H1 (cell line): ENCODE results near the gene PLCB4. TPM values are rescaled to one million over a fixed set of nuclear protein-coding genes. Genes with fewer than 3 reads are reported as not detected.

Experiments
- CTCF ChIA-PET: fragments of 300-600 bp; sonication (Branson Sonifier 250); formaldehyde crosslinking; loops from one replicate; lab custom pipeline; 2021; ENCODE audit not compliant: partially characterized antibody; lab: Charles Lee
- POLR2A ChIA-PET: fragments of 300-600 bp; sonication (Branson Sonifier 250); formaldehyde crosslinking; loops from one replicate; lab custom pipeline; 2021; ENCODE audit warnings: inconsistent platforms; ENCODE audit not compliant: partially characterized antibody; lab: Charles Lee
- DNase-seq, 2 experiments: peaks; one replicate each; pipeline versions ENCODE4 v3.0.0 to v3.0.0-alpha.2; 2010 to 2022; ENCODE audit warnings: low spot score in 2 of 2, low read depth in 1 of 2, mixed read lengths in 1 of 2
- FAIRE-seq: peaks from 2 replicates; lab custom pipeline; 2011; peaks lifted over from hg19 to GRCh38; lab: Jason Lieb, UNC
- H2AFZ ChIP-seq: 2 replicates; pipeline ENCODE4 v1.8.1; 2012; ENCODE audit warnings: low read length, inconsistent platforms
- H2AK5ac ChIP-seq: 2 replicates; pipeline ENCODE4 v1.6.1; 2013; ENCODE audit warnings: low read depth, low read length
- H2BK120ac ChIP-seq: replicated peaks from 2 replicates; pipeline ENCODE3; 2013; ENCODE audit warnings: low read depth, low read length, inconsistent platforms
- H2BK12ac ChIP-seq: 2 replicates; pipeline ENCODE4 v1.6.1; 2013; ENCODE audit warnings: low read depth, low read length
- H2BK15ac ChIP-seq: 2 replicates; pipeline ENCODE4 v1.6.1; 2013; ENCODE audit warnings: low read length
- H2BK20ac ChIP-seq: 2 replicates; pipeline ENCODE4 v1.6.1; 2013; ENCODE audit warnings: low read length
- H2BK5ac ChIP-seq: 2 replicates; pipeline ENCODE4 v1.6.1; 2013; ENCODE audit warnings: low read depth, low read length
- H3K14ac ChIP-seq: 2 replicates; pipeline ENCODE4 v1.6.1; 2013; ENCODE audit warnings: inconsistent platforms; ENCODE audit not compliant: insufficient read length
- H3K18ac ChIP-seq: 2 replicates; pipeline ENCODE4 v1.6.1; 2013; ENCODE audit warnings: low read length; ENCODE audit errors: extremely low read depth
- H3K23ac ChIP-seq: 2 replicates; pipeline ENCODE4 v1.6.1; 2013; ENCODE audit warnings: inconsistent platforms; ENCODE audit not compliant: insufficient read length
- H3K23me2 ChIP-seq: 2 replicates; pipeline ENCODE4 v1.6.1; 2013; ENCODE audit warnings: low read depth, low read length
- H3K27ac ChIP-seq: 2 replicates; pipeline ENCODE4 v1.6.1; 2011; ENCODE audit warnings: low read depth, low read length, inconsistent platforms
- H3K27me3 ChIP-seq, 4 experiments: replicated peaks in 1 of 4; 1 replicate in 1 of 4; 2 replicates in 3 of 4; pipeline versions ENCODE4 v1.6.1 to v1.8.1; 2011 to 2013; ENCODE audit warnings: low read length in 3 of 4, mild to moderate bottlenecking in 3 of 4, inconsistent platforms in 2 of 4, mixed read lengths in 2 of 4, moderate library complexity in 1 of 4; ENCODE audit not compliant: control insufficient read depth in 3 of 4, insufficient read depth in 3 of 4; ENCODE audit errors: extremely low read depth in 1 of 4
- H3K36me3 ChIP-seq, 4 experiments: 2 replicates each; pipeline versions ENCODE4 v1.6.1 to v1.8.1; 2011 to 2013; ENCODE audit warnings: mild to moderate bottlenecking in 4 of 4, low read length in 3 of 4, moderate library complexity in 2 of 4, control low read depth in 1 of 4, inconsistent platforms in 1 of 4; ENCODE audit not compliant: insufficient read depth in 4 of 4, control insufficient read depth in 2 of 4
- H3K4ac ChIP-seq: replicated peaks from 2 replicates; pipeline ENCODE3; 2013; ENCODE audit warnings: low read length, low read depth, mixed read lengths, inconsistent platforms; ENCODE audit not compliant: insufficient read length
- H3K4me1 ChIP-seq, 4 experiments: replicated peaks in 1 of 4; 1 replicate in 1 of 4; 2 replicates in 3 of 4; pipeline versions ENCODE4 v1.6.1 to v1.8.1; 2011 to 2013; ENCODE audit warnings: low read length in 3 of 4, inconsistent platforms in 2 of 4, mixed read lengths in 1 of 4; ENCODE audit not compliant: insufficient read depth in 4 of 4, control insufficient read depth in 3 of 4
- H3K4me2 ChIP-seq, 2 experiments: 2 replicates each; pipeline versions ENCODE4 v1.6.1 to v1.8.1; 2011 to 2013; ENCODE audit warnings: low read depth in 2 of 2, low read length in 2 of 2, control low read depth in 1 of 2, inconsistent platforms in 1 of 2, mild to moderate bottlenecking in 1 of 2; ENCODE audit not compliant: insufficient read depth in 1 of 2
- H3K4me3 ChIP-seq, 4 experiments: fragments of 200-600, 300-600 bp in 1 of 4; sonication (generic), shearing (Covaris generic), sonication (Bioruptor Twin) in 1 of 4; 2 replicates each; pipeline versions ENCODE4 v1.5.1 to v1.8.1; 2011 to 2016; ENCODE audit warnings: low read length in 4 of 4, low read depth in 3 of 4, control low read depth in 2 of 4, inconsistent platforms in 2 of 4, mild to moderate bottlenecking in 2 of 4, mixed read lengths in 1 of 4, moderate library complexity in 1 of 4; ENCODE audit not compliant: insufficient read depth in 2 of 4; ENCODE audit errors: extremely low read depth in 1 of 4
- H3K56ac ChIP-seq: replicated peaks from 2 replicates; pipeline ENCODE3; 2013; ENCODE audit warnings: low read depth, mild to moderate bottlenecking, mixed read lengths, low read length, inconsistent platforms; ENCODE audit not compliant: insufficient read length
- H3K79me1 ChIP-seq: 2 replicates; pipeline ENCODE4 v1.6.1; 2013; ENCODE audit warnings: low read depth, low read length, control low read depth
- H3K79me2 ChIP-seq, 2 experiments: 2 replicates each; pipeline versions ENCODE4 v1.6.1 to v1.8.1; 2012 to 2013; ENCODE audit warnings: low read length in 2 of 2, mild to moderate bottlenecking in 2 of 2, inconsistent platforms in 1 of 2; ENCODE audit not compliant: insufficient read depth in 2 of 2, control insufficient read depth in 1 of 2
- H3K9ac ChIP-seq, 4 experiments: replicated peaks in 1 of 4; 1 replicate in 1 of 4; 2 replicates in 3 of 4; pipeline versions ENCODE4 v1.6.1 to v1.8.1; 2011 to 2013; ENCODE audit warnings: low read depth in 3 of 4, low read length in 3 of 4, control low read depth in 2 of 4, mild to moderate bottlenecking in 2 of 4, moderate library complexity in 2 of 4, inconsistent platforms in 1 of 4; ENCODE audit errors: extremely low read depth in 1 of 4
- H3K9me3 ChIP-seq, 2 experiments: 2 replicates each; pipeline versions ENCODE4 v1.6.1 to v1.8.1; 2012 to 2013; ENCODE audit warnings: mild to moderate bottlenecking in 2 of 2, moderate library complexity in 2 of 2, control low read depth in 1 of 2, inconsistent platforms in 1 of 2, low read depth in 1 of 2, low read length in 1 of 2, mixed read lengths in 1 of 2; ENCODE audit not compliant: insufficient read depth in 2 of 2
- H4K20me1 ChIP-seq, 2 experiments: replicated peaks in 1 of 2; 2 replicates each; pipeline versions ENCODE3 to v1.8.1; 2011 to 2013; ENCODE audit warnings: inconsistent platforms in 2 of 2, low read length in 2 of 2, mild to moderate bottlenecking in 1 of 2; ENCODE audit not compliant: insufficient read depth in 2 of 2, control insufficient read depth in 1 of 2
- H4K5ac ChIP-seq: 2 replicates; pipeline ENCODE4 v1.6.1; 2013; ENCODE audit warnings: low read length, low read depth, mixed read lengths, inconsistent platforms; ENCODE audit not compliant: insufficient read length
- H4K8ac ChIP-seq: 2 replicates; pipeline ENCODE4 v1.8.0; 2013; ENCODE audit warnings: mild to moderate bottlenecking, moderate library complexity, low read length, inconsistent platforms; ENCODE audit not compliant: insufficient read depth; ENCODE audit errors: extremely low read depth
- H4K91ac ChIP-seq: replicated peaks from 2 replicates; pipeline ENCODE3; 2013; ENCODE audit warnings: low read length, mixed read lengths, inconsistent platforms; ENCODE audit not compliant: insufficient read length
- CTBP2 ChIP-seq: IDR thresholded peaks from 2 replicates; pipeline ENCODE4 v1.7.0; 2011; ENCODE audit warnings: borderline replicate concordance, mild to moderate bottlenecking, moderate library complexity, mixed read lengths, low read length; ENCODE audit not compliant: insufficient read depth, insufficient read length
- GABPA ChIP-seq: IDR thresholded peaks from 2 replicates; pipeline ENCODE4 v1.6.1; 2011; ENCODE audit warnings: mild to moderate bottlenecking, low read length, moderate library complexity, borderline replicate concordance; ENCODE audit not compliant: insufficient read depth
- NANOG ChIP-seq: IDR thresholded peaks from 2 replicates; pipeline ENCODE4 v1.6.1; 2011; ENCODE audit warnings: low read length, low read depth, mild to moderate bottlenecking, inconsistent platforms; ENCODE audit not compliant: insufficient read depth, poor library complexity, severe bottlenecking
- TAF7 ChIP-seq: optimal IDR thresholded peaks from 2 replicates; pipeline ENCODE3; 2011; ENCODE audit warnings: low read depth, mild to moderate bottlenecking, inconsistent platforms, low read length, moderate library complexity, borderline replicate concordance
- TEAD4 ChIP-seq: IDR thresholded peaks from 2 replicates; pipeline ENCODE4 v1.6.1; 2012; ENCODE audit warnings: low read depth, low read length, inconsistent platforms, mixed read lengths
- WGBS, 2 experiments: shearing (Covaris generic) in 1 of 2; methylation state at CpG; one replicate each; pipeline versions ENCODE4 v1.1.6 to v1.1.7; 2013 to 2015; ENCODE audit warnings: low lambda C conversion rate in 2 of 2, mixed read lengths in 2 of 2, inconsistent platforms in 1 of 2, low coverage in 1 of 2, missing lambda C conversion rate in 1 of 2; ENCODE audit not compliant: insufficient replicate concordance in 2 of 2, insufficient coverage in 1 of 2, insufficient read length in 1 of 2; ENCODE audit errors: extremely low coverage in 1 of 2, missing lambda C conversion rate in 1 of 2; 5-methylcytosine and 5-hydroxymethylcytosine counted together
- polyA plus RNA-seq, 7 experiments: library from polyadenylated mRNA; depleted of rRNA in 3 of 7; stranded (reverse) in 5 of 7; unstranded in 2 of 7; fragments of >200 nt in 5 of 7; fragments of 200-250 nt in 2 of 7; gene quantifications; 1 replicate in 5 of 7; 2 replicates in 1 of 7; 4 replicates in 1 of 7; pipeline versions ENCODE4 v1.2.1 to v1.2.3, GENCODE V29; 2011 to 2013; ENCODE audit warnings: missing spikeins in 2 of 7, mixed read lengths in 2 of 7
- total RNA-seq: library from RNA; stranded (reverse); fragmentation: NEBNext Ultra II Directional; extraction: Animal tissue kit (Norgen Biotek cat#: 25700); gene quantifications from 2 replicates; pipeline ENCODE4 v1.2.1, GENCODE V29; 2021

The PLCB4 gene
- total and polyA plus RNA-seq, 2 of the 8 experiments (the other 6 are each of a cell fraction or from before 2014, with no cell fraction given), result 3.2 to 14.1 TPM

- H3K36me3 ChIP-seq, result no peaks in the 10 kb centered on the region
- H3K23ac ChIP-seq, result no peak overlapping the region
- no peak overlapping the region for H3K27ac ChIP-seq
- no peak overlapping the region for H3K14ac ChIP-seq
- ChIA-PET POLR2A (interaction anchor here (1.4 kb wide), 1 partner anchor 11 kb away, joined by 6 read pairs; no protein-coding TSS in a partner anchor), CTCF (interaction anchor here (0.8 to 10.5 kb wide), 7 partner anchors 13 to 112 kb away, joined by 3 to 79 read pairs (median 4); no protein-coding TSS in a partner anchor)
- no peak overlapping the region for H2BK15ac ChIP-seq
- H3K79me2 ChIP-seq, result no peaks in the 10 kb centered on the region
- no peak overlapping the region for H3K4me2 ChIP-seq
- no peak overlapping the region for H4K91ac ChIP-seq
- H3K4ac ChIP-seq, result no peak overlapping the region
- H2AFZ ChIP-seq, result no peak overlapping the region
- H3K9ac ChIP-seq, result no peak overlapping the region
- H2BK120ac ChIP-seq, result no peak overlapping the region
- WGBS, 2 experiments, result 44% methylated on average over 4 of the region's 4 CpGs; no CpG with 5 or more reads in 1 of the 2 experiments
- H2AK5ac ChIP-seq, result no peak overlapping the region
- no peak overlapping the region for H4K8ac ChIP-seq
- H3K79me1 ChIP-seq, result no peaks in the 10 kb centered on the region
- TF ChIP-seq TAF7 (no peak), NANOG (no peak), GABPA (no peak), TEAD4 (0 out of 2 replicates have a peak, but pooled peaks have one; percentile 31), CTBP2 (no peak)
- TF ChIP-seq, all 59 proteins: peak for 1
- no peak overlapping the region for H4K5ac ChIP-seq
- peaks cover 8% of the 10 kb centered on the region; the same call in 1 of the 2 replicates for H3K23me2 ChIP-seq
- no peak for FAIRE-seq
- no peak overlapping the region for H3K4me3 ChIP-seq
- H2BK20ac ChIP-seq, result no peak overlapping the region
- no peak overlapping the region for H3K56ac ChIP-seq
- no peak overlapping the region for H2BK5ac ChIP-seq
- H3K4me1 ChIP-seq, result peaks cover 4 to 36% (median 18%) of the 10 kb centered on the region in 4 experiments; a peak in 6 of 7 replicates
- H3K9me3 ChIP-seq, result no peaks in the 10 kb centered on the region
- H2BK12ac ChIP-seq, result no peak overlapping the region
- no peaks in the 10 kb centered on the region for H4K20me1 ChIP-seq
- H3K27me3 ChIP-seq, result peaks cover 34 to 58% (median 50%) of the 10 kb centered on the region in 4 experiments
- no peak for DNase-seq
- no peak overlapping the region for H3K18ac ChIP-seq
Observed at GRCh38 chr20:9520086-9520485, 451.2 kb downstream of the PLCB4 start.
